ENCODE results near the gene TSHZ1. TPM values are rescaled to one million over a fixed set of nuclear protein-coding genes. Genes with fewer than 3 reads are reported as not detected.

The TSHZ1 gene
- total RNA-seq, 1 donor from 2014 or later: 12.2 TPM

- H3K27ac Mint-ChIP-seq (ENCODE audit: unreplicated experiment): peak overlapping the region; percentile 91
- no peaks in the 10 kb centered on the region for H3K36me3 Mint-ChIP-seq (ENCODE audit: unreplicated experiment)
- no peaks in the 10 kb centered on the region for H3K9me3 Mint-ChIP-seq (ENCODE audit: unreplicated experiment)
- H3K27me3 Mint-ChIP-seq (ENCODE audit: unreplicated experiment): no peaks in the 10 kb centered on the region
- no peak for TF ChIP-seq CTCF (IDR thresholded peaks at IDR 0.05)
- DNase-seq (ENCODE audit: extremely low spot score, unreplicated experiment): no peak
- peaks cover 46% of the 10 kb centered on the region for H3K4me1 Mint-ChIP-seq (ENCODE audit: unreplicated experiment)
- H3K4me3 Mint-ChIP-seq (ENCODE audit: unreplicated experiment): peak overlapping the region; percentile 77
Measured at GRCh38 chr18:75248426-75249174, 38.0 kb downstream of the TSHZ1 start.

GRCh38 chr18:75249175-75249518, 38.5 kb downstream of the TSHZ1 start:
- H3K9me3 Mint-ChIP-seq (ENCODE audit: unreplicated experiment): no peaks in the 10 kb centered on the region
- H3K27me3 Mint-ChIP-seq (ENCODE audit: unreplicated experiment): no peaks in the 10 kb centered on the region
- no peak overlapping the region for H3K4me3 Mint-ChIP-seq (ENCODE audit: unreplicated experiment)
- H3K4me1 Mint-ChIP-seq (ENCODE audit: unreplicated experiment): peaks cover 49% of the 10 kb centered on the region
- no peak for DNase-seq (ENCODE audit: extremely low spot score, unreplicated experiment)
- H3K36me3 Mint-ChIP-seq (ENCODE audit: unreplicated experiment): no peaks in the 10 kb centered on the region
- no peak for TF ChIP-seq CTCF (IDR thresholded peaks at IDR 0.05)
- H3K27ac Mint-ChIP-seq (ENCODE audit: unreplicated experiment): no peak overlapping the region

GRCh38 chr18:75249672-75250470, 39.3 kb downstream of the TSHZ1 start:
- H3K27ac Mint-ChIP-seq (ENCODE audit: unreplicated experiment): no peak overlapping the region
- H3K9me3 Mint-ChIP-seq (ENCODE audit: unreplicated experiment): no peaks in the 10 kb centered on the region
- DNase-seq (ENCODE audit: extremely low spot score, unreplicated experiment): no peak
- H3K4me1 Mint-ChIP-seq (ENCODE audit: unreplicated experiment): peaks cover 49% of the 10 kb centered on the region
- TF ChIP-seq CTCF (IDR thresholded peaks at IDR 0.05): no peak
- no peak overlapping the region for H3K4me3 Mint-ChIP-seq (ENCODE audit: unreplicated experiment)
- no peaks in the 10 kb centered on the region for H3K36me3 Mint-ChIP-seq (ENCODE audit: unreplicated experiment)
- H3K27me3 Mint-ChIP-seq (ENCODE audit: unreplicated experiment): no peaks in the 10 kb centered on the region

GRCh38 chr18:75250471-75250821, 39.8 kb downstream of the TSHZ1 start:
- Mint-ChIP-seq H3K27me3 (ENCODE audit: unreplicated experiment) (no peaks in the 10 kb centered on the region), H3K36me3 (ENCODE audit: unreplicated experiment) (no peaks in the 10 kb centered on the region), H3K9me3 (ENCODE audit: unreplicated experiment) (no peaks in the 10 kb centered on the region), H3K4me1 (ENCODE audit: unreplicated experiment) (peaks cover 48% of the 10 kb centered on the region), H3K27ac (ENCODE audit: unreplicated experiment) (no peak overlapping the region), H3K4me3 (ENCODE audit: unreplicated experiment) (no peak overlapping the region)
- no peak for DNase-seq (ENCODE audit: extremely low spot score, unreplicated experiment)
- no peak for TF ChIP-seq CTCF (IDR thresholded peaks at IDR 0.05)

GRCh38 chr18:75251466-75251865, 40.9 kb downstream of the TSHZ1 start:
- no peak overlapping the region for H3K27ac Mint-ChIP-seq (ENCODE audit: unreplicated experiment)
- no peak overlapping the region for H3K4me3 Mint-ChIP-seq (ENCODE audit: unreplicated experiment)
- peaks cover 48% of the 10 kb centered on the region for H3K4me1 Mint-ChIP-seq (ENCODE audit: unreplicated experiment)
- no peaks in the 10 kb centered on the region for H3K36me3 Mint-ChIP-seq (ENCODE audit: unreplicated experiment)
- no peaks in the 10 kb centered on the region for H3K27me3 Mint-ChIP-seq (ENCODE audit: unreplicated experiment)
- H3K9me3 Mint-ChIP-seq (ENCODE audit: unreplicated experiment): no peaks in the 10 kb centered on the region
- DNase-seq (ENCODE audit: extremely low spot score, unreplicated experiment): no peak
- no peak for TF ChIP-seq CTCF (IDR thresholded peaks at IDR 0.05)
